Liver (tissue), 9 donors: ENCODE data around the gene CHST13. TPM values are rescaled to one million over a fixed set of nuclear protein-coding genes. Genes with fewer than 3 reads are reported as not detected.

Experiments used
- DNase-seq: peaks from one replicate; pipeline ENCODE4 v3.0.0-alpha.2; 2017; ENCODE audit warnings: low spot score
- H3K27ac ChIP-seq, 2 donors: one replicate each; pipeline ENCODE4 v1.7.0; 2013; ENCODE audit warnings: inconsistent platforms in 2 of 2, low read length in 2 of 2, control low read depth in 1 of 2, low read depth in 1 of 2, mild to moderate bottlenecking in 1 of 2
- H3K27me3 ChIP-seq, 4 donors: one replicate each; pipeline versions ENCODE4 v1.6.1 to v1.7.0; 2013; ENCODE audit warnings: low read length in 3 of 4, inconsistent platforms in 1 of 4, mild to moderate bottlenecking in 1 of 4, moderate library complexity in 1 of 4; ENCODE audit not compliant: control insufficient read depth in 4 of 4, insufficient read depth in 4 of 4
- H3K36me3 ChIP-seq, 4 donors: one replicate each; pipeline versions ENCODE4 v1.6.1 to v1.7.0; 2013; ENCODE audit warnings: low read length in 3 of 4, mild to moderate bottlenecking in 3 of 4, low read depth in 1 of 4, moderate library complexity in 1 of 4; ENCODE audit not compliant: control insufficient read depth in 4 of 4, insufficient read depth in 3 of 4
- H3K4me1 ChIP-seq, 4 donors: one replicate each; pipeline versions ENCODE4 v1.6.1 to v1.7.0; 2013; ENCODE audit warnings: low read length in 3 of 4, mild to moderate bottlenecking in 3 of 4, moderate library complexity in 1 of 4; ENCODE audit not compliant: control insufficient read depth in 4 of 4, insufficient read depth in 4 of 4
- H3K4me3 ChIP-seq, 3 donors: one replicate each; pipeline versions ENCODE4 v1.6.1 to v1.7.0; 2013; ENCODE audit warnings: low read length in 3 of 3, control low read depth in 1 of 3, low read depth in 1 of 3, mild to moderate bottlenecking in 1 of 3
- H3K9ac ChIP-seq, 2 donors: one replicate each; pipeline ENCODE4 v1.7.0; 2013; ENCODE audit warnings: low read length in 2 of 2, mild to moderate bottlenecking in 2 of 2, moderate library complexity in 2 of 2, control low read depth in 1 of 2, low read depth in 1 of 2
- H3K9me3 ChIP-seq, 4 donors: one replicate each; pipeline versions ENCODE4 v1.6.1 to v1.7.0; 2013; ENCODE audit warnings: low read length in 3 of 4; ENCODE audit not compliant: control insufficient read depth in 4 of 4
- FOXA1 ChIP-seq: IDR thresholded peaks from 2 replicates; pipeline ENCODE4 v1.6.1; 2016; ENCODE audit warnings: antibody characterized with exemption
- FOXA2 ChIP-seq: IDR thresholded peaks from 2 replicates; pipeline ENCODE4 v1.6.1; 2016; ENCODE audit warnings: antibody characterized with exemption
- GABPA ChIP-seq, 2 donors: IDR thresholded peaks in 1 of 2; conservative IDR thresholded peaks in 1 of 2; 2 replicates each; pipeline ENCODE4 v1.6.1; 2016; ENCODE audit warnings: antibody characterized with exemption in 2 of 2, mild to moderate bottlenecking in 1 of 2, moderate library complexity in 1 of 2
- HNF4A ChIP-seq, 2 donors: conservative IDR thresholded peaks; 2 replicates each; pipeline ENCODE4 v1.6.1; 2016; ENCODE audit warnings: antibody characterized with exemption in 2 of 2, mild to moderate bottlenecking in 2 of 2
- HNF4G ChIP-seq: IDR thresholded peaks from 2 replicates; pipeline ENCODE4 v1.6.1; 2016; ENCODE audit warnings: antibody characterized with exemption
- JUND ChIP-seq, 2 donors: IDR thresholded peaks; 2 replicates each; pipeline ENCODE4 v1.6.1; 2016; ENCODE audit warnings: antibody characterized with exemption in 2 of 2
- NR2F2 ChIP-seq: IDR thresholded peaks from 2 replicates; pipeline ENCODE4 v1.6.1; 2016; ENCODE audit warnings: antibody characterized with exemption
- RAD21 ChIP-seq, 2 donors: IDR thresholded peaks; 2 replicates each; pipeline ENCODE4 v1.6.1; 2016; ENCODE audit warnings: antibody characterized with exemption in 2 of 2, mild to moderate bottlenecking in 2 of 2
- SP1 ChIP-seq: IDR thresholded peaks from 2 replicates; pipeline ENCODE4 v1.6.1; 2018; ENCODE audit warnings: antibody characterized with exemption, mild to moderate bottlenecking
- YY1 ChIP-seq: IDR thresholded peaks from 2 replicates; pipeline ENCODE4 v1.6.1; 2016; ENCODE audit warnings: antibody characterized with exemption, mild to moderate bottlenecking
- WGBS: extraction: QIAGEN DNeasy Blood & Tissue Kit; methylation state at CpG from one replicate; pipeline ENCODE4 v1.1.7; 2013; 5-methylcytosine and 5-hydroxymethylcytosine counted together
- polyA plus RNA-seq, 2 donors: library from polyadenylated mRNA; stranded (reverse) in 1 of 2; unstranded in 1 of 2; fragments of 200-250 nt in 1 of 2; fragments of >200 nt in 1 of 2; fragmentation: Nextera tagmentation in 1 of 2; extraction: Ambion mirVana in 1 of 2; gene quantifications; one replicate each; pipeline versions ENCODE4 v1.2.1 to v1.2.3, GENCODE V29; 2013 to 2015
- total RNA-seq, 2 donors: library from RNA; depleted of rRNA; stranded (reverse); fragments of >200 nt; gene quantifications; one replicate each; pipeline ENCODE4 v1.2.3, GENCODE V29; 2014
- TF ChIP-seq, protein P1 (sequence below): IDR thresholded peaks from 2 replicates; pipeline ENCODE4 v1.6.1; 2016; ENCODE audit warnings: antibody characterized with exemption
- TF ChIP-seq, protein P2 (sequence below): IDR thresholded peaks from 2 replicates; pipeline ENCODE4 v1.6.1; 2016; ENCODE audit warnings: antibody characterized with exemption
- TF ChIP-seq, protein P3 (sequence below): IDR thresholded peaks from 2 replicates; pipeline ENCODE4 v1.6.1; 2016; ENCODE audit warnings: antibody characterized with exemption
- TF ChIP-seq, protein P4 (sequence below): IDR thresholded peaks from 2 replicates; pipeline ENCODE4 v1.6.1; 2016; ENCODE audit warnings: antibody characterized with exemption, mild to moderate bottlenecking
- donor health status: healthy.
- donor health status: healthy.
- donor health status: healthy.
- donor health status: healthy.
- donor health status: healthy.

CHST13 gene
- total and polyA plus RNA-seq, 4 donors = 19.7 to 39.1 (median 25.2) TPM

DNA sequence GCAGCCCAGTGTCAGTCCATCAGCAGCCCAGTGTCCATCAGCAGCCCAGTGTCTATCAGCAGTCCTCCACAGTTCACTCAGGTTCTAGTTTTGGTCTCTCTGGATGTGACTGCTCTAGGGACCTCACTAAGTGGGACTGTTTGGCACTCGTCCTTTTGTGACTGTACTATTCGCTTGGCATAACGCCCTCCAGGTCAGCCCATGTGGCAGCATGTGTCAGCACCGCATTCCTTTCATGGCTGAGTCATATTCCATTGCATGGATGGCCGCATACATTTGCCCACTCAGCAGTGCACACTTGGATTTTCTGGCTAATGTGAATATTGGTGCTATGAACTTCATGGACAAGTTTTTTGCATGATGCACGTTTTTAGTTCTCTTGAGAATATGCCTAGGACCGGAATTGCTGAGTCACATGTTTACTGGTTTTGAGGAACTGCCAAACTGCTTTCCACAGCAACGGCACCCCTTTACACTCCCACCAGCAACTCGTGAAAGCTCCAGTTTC lies 16.4 kb downstream of the CHST13 start:
- TF ChIP-seq, protein P1, sequence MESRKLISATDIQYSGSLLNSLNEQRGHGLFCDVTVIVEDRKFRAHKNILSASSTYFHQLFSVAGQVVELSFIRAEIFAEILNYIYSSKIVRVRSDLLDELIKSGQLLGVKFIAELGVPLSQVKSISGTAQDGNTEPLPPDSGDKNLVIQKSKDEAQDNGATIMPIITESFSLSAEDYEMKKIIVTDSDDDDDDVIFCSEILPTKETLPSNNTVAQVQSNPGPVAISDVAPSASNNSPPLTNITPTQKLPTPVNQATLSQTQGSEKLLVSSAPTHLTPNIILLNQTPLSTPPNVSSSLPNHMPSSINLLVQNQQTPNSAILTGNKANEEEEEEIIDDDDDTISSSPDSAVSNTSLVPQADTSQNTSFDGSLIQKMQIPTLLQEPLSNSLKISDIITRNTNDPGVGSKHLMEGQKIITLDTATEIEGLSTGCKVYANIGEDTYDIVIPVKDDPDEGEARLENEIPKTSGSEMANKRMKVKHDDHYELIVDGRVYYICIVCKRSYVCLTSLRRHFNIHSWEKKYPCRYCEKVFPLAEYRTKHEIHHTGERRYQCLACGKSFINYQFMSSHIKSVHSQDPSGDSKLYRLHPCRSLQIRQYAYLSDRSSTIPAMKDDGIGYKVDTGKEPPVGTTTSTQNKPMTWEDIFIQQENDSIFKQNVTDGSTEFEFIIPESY = no peak
- no peak for TF ChIP-seq YY1
- TF ChIP-seq RAD21 (IDR thresholded peaks at IDR 0.05) = no peak
- TF ChIP-seq SP1 = no peak
- TF ChIP-seq HNF4A (conservative IDR thresholded peaks at IDR 0.05) = no peak
- no peak for TF ChIP-seq FOXA1
- no peak for TF ChIP-seq FOXA2
- TF ChIP-seq, protein P2, sequence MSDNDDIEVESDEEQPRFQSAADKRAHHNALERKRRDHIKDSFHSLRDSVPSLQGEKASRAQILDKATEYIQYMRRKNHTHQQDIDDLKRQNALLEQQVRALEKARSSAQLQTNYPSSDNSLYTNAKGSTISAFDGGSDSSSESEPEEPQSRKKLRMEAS = no peak
- TF ChIP-seq NR2F2 = no peak
- no peak for TF ChIP-seq GABPA (IDR thresholded peaks at IDR 0.05 in 1 of 2, conservative IDR thresholded peaks at IDR 0.05 in 1 of 2)
- no peak for TF ChIP-seq JUND (IDR thresholded peaks at IDR 0.05)
- TF ChIP-seq, protein P3, sequence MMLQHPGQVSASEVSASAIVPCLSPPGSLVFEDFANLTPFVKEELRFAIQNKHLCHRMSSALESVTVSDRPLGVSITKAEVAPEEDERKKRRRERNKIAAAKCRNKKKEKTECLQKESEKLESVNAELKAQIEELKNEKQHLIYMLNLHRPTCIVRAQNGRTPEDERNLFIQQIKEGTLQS = no peak
- no peak for TF ChIP-seq HNF4G
- peaks cover 0 to 8% (median 0%) of the 10 kb centered on the region in 4 donors for H3K36me3 ChIP-seq
- 42% methylated on average over 9 of the region's 9 CpGs for WGBS
- DNase-seq = no peak
- H3K27ac ChIP-seq = peak overlapping the region; percentile 21 to 51
- no peak overlapping the region for H3K9ac ChIP-seq
- H3K4me1 ChIP-seq = peaks cover 2 to 37% (median 20%) of the 10 kb centered on the region in 4 donors
- H3K27me3 ChIP-seq = no peaks in the 10 kb centered on the region
- H3K4me3 ChIP-seq = no peak overlapping the region
- H3K9me3 ChIP-seq = no peaks in the 10 kb centered on the region

DNA sequence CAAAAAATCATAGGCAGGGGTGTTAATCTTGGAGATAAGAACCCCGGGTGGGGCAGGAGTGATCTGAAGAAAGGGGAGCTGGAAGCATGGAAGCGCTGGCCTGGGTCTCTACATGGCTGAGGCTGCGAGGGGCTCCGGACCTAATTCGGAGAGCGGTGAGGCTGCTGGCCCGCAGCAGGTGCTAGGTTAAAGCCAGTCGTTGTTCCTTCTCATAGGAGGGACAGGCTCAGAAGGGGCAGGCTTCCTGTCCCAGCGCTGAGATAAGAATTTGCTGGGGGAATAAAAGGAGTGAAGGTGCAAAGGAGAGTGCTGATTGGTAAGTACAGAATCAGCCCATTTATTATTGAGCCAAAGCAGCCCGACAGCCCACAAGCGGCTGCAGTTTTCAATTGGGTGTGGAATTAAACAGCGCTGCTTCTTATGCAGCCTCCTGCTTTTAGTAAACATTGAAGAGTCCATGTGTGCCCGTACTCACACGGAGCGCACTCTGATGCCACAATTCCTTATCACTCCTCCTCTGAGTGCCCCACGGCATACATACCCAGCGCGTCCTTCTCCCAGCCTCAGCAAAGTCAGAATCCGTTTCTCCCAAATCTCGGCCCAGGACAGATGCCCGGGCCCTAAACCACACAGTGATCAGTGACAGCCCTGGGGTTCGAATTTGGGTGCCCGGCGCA lies 17.1 kb downstream of the CHST13 start:
- no peak for DNase-seq
- no peaks in the 10 kb centered on the region for H3K27me3 ChIP-seq
- H3K4me3 ChIP-seq = no peak overlapping the region
- no peaks in the 10 kb centered on the region for H3K9me3 ChIP-seq
- peaks cover 2 to 33% (median 19%) of the 10 kb centered on the region in 4 donors for H3K4me1 ChIP-seq
- TF ChIP-seq, protein P4, sequence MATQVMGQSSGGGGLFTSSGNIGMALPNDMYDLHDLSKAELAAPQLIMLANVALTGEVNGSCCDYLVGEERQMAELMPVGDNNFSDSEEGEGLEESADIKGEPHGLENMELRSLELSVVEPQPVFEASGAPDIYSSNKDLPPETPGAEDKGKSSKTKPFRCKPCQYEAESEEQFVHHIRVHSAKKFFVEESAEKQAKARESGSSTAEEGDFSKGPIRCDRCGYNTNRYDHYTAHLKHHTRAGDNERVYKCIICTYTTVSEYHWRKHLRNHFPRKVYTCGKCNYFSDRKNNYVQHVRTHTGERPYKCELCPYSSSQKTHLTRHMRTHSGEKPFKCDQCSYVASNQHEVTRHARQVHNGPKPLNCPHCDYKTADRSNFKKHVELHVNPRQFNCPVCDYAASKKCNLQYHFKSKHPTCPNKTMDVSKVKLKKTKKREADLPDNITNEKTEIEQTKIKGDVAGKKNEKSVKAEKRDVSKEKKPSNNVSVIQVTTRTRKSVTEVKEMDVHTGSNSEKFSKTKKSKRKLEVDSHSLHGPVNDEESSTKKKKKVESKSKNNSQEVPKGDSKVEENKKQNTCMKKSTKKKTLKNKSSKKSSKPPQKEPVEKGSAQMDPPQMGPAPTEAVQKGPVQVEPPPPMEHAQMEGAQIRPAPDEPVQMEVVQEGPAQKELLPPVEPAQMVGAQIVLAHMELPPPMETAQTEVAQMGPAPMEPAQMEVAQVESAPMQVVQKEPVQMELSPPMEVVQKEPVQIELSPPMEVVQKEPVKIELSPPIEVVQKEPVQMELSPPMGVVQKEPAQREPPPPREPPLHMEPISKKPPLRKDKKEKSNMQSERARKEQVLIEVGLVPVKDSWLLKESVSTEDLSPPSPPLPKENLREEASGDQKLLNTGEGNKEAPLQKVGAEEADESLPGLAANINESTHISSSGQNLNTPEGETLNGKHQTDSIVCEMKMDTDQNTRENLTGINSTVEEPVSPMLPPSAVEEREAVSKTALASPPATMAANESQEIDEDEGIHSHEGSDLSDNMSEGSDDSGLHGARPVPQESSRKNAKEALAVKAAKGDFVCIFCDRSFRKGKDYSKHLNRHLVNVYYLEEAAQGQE = no peak
- TF ChIP-seq YY1 (no peak), GABPA (IDR thresholded peaks at IDR 0.05 in 1 of 2, conservative IDR thresholded peaks at IDR 0.05 in 1 of 2) (no peak), HNF4G (no peak)
- TF ChIP-seq, protein P2 = no peak
- 79% methylated on average over 24 of the region's 24 CpGs for WGBS
- peak overlapping the region; percentile 21 to 51 for H3K27ac ChIP-seq
- H3K9ac ChIP-seq = no peak overlapping the region
- peaks cover 0 to 6% (median 0%) of the 10 kb centered on the region in 4 donors for H3K36me3 ChIP-seq
